OCI-LY7 (cell line): Measurements from ENCODE around the gene SKAP2.

Source experiments
- EZH2phosphoT487 ChIP-seq: fragments of 200-600 bp; sonication (generic); IDR thresholded peaks from 2 replicates; pipeline ENCODE4 v1.6.1; 2018; ENCODE audit warnings: low read depth, borderline replicate concordance, mild to moderate bottlenecking, mixed run types, antibody characterized with exemption, low read length, moderate library complexity, mixed read lengths
- TF ChIP-seq, protein P1 (sequence below): fragments of 200-600 bp; sonication (generic); conservative IDR thresholded peaks from 2 replicates; pipeline ENCODE4 v1.5.1; 2014; ENCODE audit warnings: mild to moderate bottlenecking, antibody characterized with exemption, low read length, moderate library complexity, mixed read lengths

DNA sequence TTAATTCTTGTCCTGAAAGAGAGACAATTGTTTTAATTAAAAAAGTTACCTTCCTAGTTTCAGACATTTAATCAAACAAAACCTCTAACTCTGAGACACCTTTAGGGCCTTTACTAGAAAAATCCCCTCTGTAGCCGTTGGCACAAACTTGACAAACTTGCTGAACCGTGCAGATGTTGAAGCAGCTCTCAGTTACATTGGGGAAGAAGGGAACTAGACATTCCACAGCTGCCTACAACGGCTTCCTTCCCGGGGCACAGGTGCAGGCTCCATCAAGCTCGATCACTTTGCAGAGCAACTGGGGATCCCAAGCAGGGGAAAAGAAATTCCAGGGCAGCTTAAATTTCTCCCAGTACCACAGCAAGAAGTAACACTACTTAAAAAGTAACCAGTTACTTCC is 141.3 kb downstream of the SKAP2 start:
- TF ChIP-seq, protein P1, sequence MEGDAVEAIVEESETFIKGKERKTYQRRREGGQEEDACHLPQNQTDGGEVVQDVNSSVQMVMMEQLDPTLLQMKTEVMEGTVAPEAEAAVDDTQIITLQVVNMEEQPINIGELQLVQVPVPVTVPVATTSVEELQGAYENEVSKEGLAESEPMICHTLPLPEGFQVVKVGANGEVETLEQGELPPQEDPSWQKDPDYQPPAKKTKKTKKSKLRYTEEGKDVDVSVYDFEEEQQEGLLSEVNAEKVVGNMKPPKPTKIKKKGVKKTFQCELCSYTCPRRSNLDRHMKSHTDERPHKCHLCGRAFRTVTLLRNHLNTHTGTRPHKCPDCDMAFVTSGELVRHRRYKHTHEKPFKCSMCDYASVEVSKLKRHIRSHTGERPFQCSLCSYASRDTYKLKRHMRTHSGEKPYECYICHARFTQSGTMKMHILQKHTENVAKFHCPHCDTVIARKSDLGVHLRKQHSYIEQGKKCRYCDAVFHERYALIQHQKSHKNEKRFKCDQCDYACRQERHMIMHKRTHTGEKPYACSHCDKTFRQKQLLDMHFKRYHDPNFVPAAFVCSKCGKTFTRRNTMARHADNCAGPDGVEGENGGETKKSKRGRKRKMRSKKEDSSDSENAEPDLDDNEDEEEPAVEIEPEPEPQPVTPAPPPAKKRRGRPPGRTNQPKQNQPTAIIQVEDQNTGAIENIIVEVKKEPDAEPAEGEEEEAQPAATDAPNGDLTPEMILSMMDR = no peak
- TF ChIP-seq EZH2phosphoT487 = no peak
